ENCODE measurements around the gene RSPH10B2.
"Not testable (repeated sequence)": the region's sequence is repeated elsewhere in the genome, so short reads cannot be mapped to it uniquely, and the experiment has no call there.

- TF ChIP-seq TAF7 (optimal IDR thresholded peaks at IDR 0.05; ENCODE audit: borderline replicate concordance, low read depth, low read length); POLR2A (IDR thresholded peaks at IDR 0.05; ENCODE audit: control extremely low read depth in 1 of 2, low read depth in 2 of 2, low read length in 2 of 2); CTCF (IDR thresholded peaks at IDR 0.05; ENCODE audit: control extremely low read depth in 1 of 3, insufficient read depth in 1 of 3, low read depth in 1 of 3, low read length in 3 of 3); KDM1A (IDR thresholded peaks at IDR 0.05; ENCODE audit: borderline replicate concordance, low read length); NRF1 (IDR thresholded peaks at IDR 0.05; ENCODE audit: low read depth, low read length); FOSL1 (IDR thresholded peaks at IDR 0.05; ENCODE audit: insufficient read depth, low read depth, low read length); POLR2AphosphoS5 (IDR thresholded peaks at IDR 0.05; ENCODE audit: low read depth, low read length); TAF1 (IDR thresholded peaks at IDR 0.05; ENCODE audit: low read depth, low read length); CEBPB (IDR thresholded peaks at IDR 0.05; ENCODE audit: low read depth, low read length); PHF8 (conservative IDR thresholded peaks at IDR 0.05; ENCODE audit: low read depth, low read length): not testable (repeated sequence)
Observed at GRCh38 chr7:6807959-6808358, 54.1 kb downstream of the RSPH10B2 start.

All from H1 (cell line).